K562 (cell line): ENCODE data around the gene MYO15B. TPM values are rescaled to one million over a fixed set of nuclear protein-coding genes. Genes with fewer than 3 reads are reported as not detected.

Source experiments
- ATAC-seq: fragments of 200-7000 bp; cut with Tn5 transposase; 3 replicates; pipeline ENCODE4 v1.9.1; 2020; ENCODE audit warnings: moderate library complexity
- BruUV-seq: library from RNA; stranded (reverse); fragments of 400-500 nt; replicated peaks from 2 replicates; lab custom pipeline; 2021; lab: Mats Ljungman, UMichigan
- CTCF ChIA-PET: fragments of 300-600 bp; formaldehyde crosslinking; extraction: SDS; loops from one replicate; lab custom pipeline; 2021; ENCODE audit warnings: low intra/inter-chr PET ratio; lab: Yijun Ruan, JAX
- POLR2A ChIA-PET: fragments of 300-600, 350-650 bp; sonication (Branson Sonifier 250); formaldehyde crosslinking; extraction: SDS; loops from one replicate; lab custom pipeline; 2021; ENCODE audit warnings: antibody characterized with exemption, inconsistent platforms; lab: Yijun Ruan, JAX
- DNase-seq, 4 experiments: peaks; one replicate each; pipeline versions ENCODE4 v3.0.0 to v3.0.0-alpha.2; 2011 to 2018; ENCODE audit warnings: low spot score in 3 of 4, mixed read lengths in 3 of 4; ENCODE audit errors: extremely low read depth in 1 of 4
- FAIRE-seq: peaks from 2 replicates; lab custom pipeline; 2011; peaks lifted over from hg19 to GRCh38; lab: Jason Lieb, UNC
- H2AFZ ChIP-seq: 2 replicates; pipeline ENCODE4 v1.6.0; 2011; ENCODE audit warnings: low read depth, low read length, control low read depth, inconsistent platforms
- H3K27ac ChIP-seq: fragments of 200-600 bp; 3 replicates; pipeline ENCODE4 v1.8.0; 2011; ENCODE audit warnings: low read depth, mild to moderate bottlenecking, control low read depth, inconsistent platforms, low read length, moderate library complexity, mixed read lengths; ENCODE audit errors: extremely low read depth
- H3K27me3 ChIP-seq, 2 experiments: fragments of 300-600 bp in 1 of 2; 2 replicates in 1 of 2; 3 replicates in 1 of 2; pipeline versions ENCODE4 v1.6.0 to v1.8.0; 2011; ENCODE audit warnings: inconsistent platforms in 2 of 2, low read length in 2 of 2, mild to moderate bottlenecking in 1 of 2, mixed read lengths in 1 of 2, moderate library complexity in 1 of 2; ENCODE audit not compliant: control insufficient read depth in 2 of 2, insufficient read depth in 2 of 2
- H3K36me3 ChIP-seq: fragments of 300-600 bp; 3 replicates; pipeline ENCODE4 v1.8.0; 2011; ENCODE audit warnings: mild to moderate bottlenecking, low read length, inconsistent platforms; ENCODE audit not compliant: control insufficient read depth, insufficient read depth
- H3K4me1 ChIP-seq, 2 experiments: fragments of 200-600 bp in 1 of 2; replicated peaks in 1 of 2; 2 replicates in 1 of 2; 3 replicates in 1 of 2; pipeline versions ENCODE4 v1.5.1 to v1.8.0; 2011; ENCODE audit warnings: inconsistent platforms in 2 of 2, low read length in 2 of 2, mild to moderate bottlenecking in 1 of 2, mixed read lengths in 1 of 2, moderate library complexity in 1 of 2; ENCODE audit not compliant: control insufficient read depth in 2 of 2, insufficient read depth in 2 of 2
- H3K4me2 ChIP-seq: 2 replicates; pipeline ENCODE4 v1.6.1; 2011; ENCODE audit warnings: low read length, control low read depth, inconsistent platforms, mixed read lengths; ENCODE audit not compliant: insufficient read depth
- H3K4me3 ChIP-seq: fragments of 200-600 bp; sonication (generic), shearing (Covaris generic); 2 replicates; pipeline ENCODE4 v1.5.1; 2016; ENCODE audit warnings: control low read depth, inconsistent platforms
- H3K79me2 ChIP-seq: fragments of 200-600 bp; 3 replicates; pipeline ENCODE4 v1.8.0; 2011; ENCODE audit warnings: low read length, inconsistent platforms; ENCODE audit not compliant: control insufficient read depth, insufficient read depth
- H3K9ac ChIP-seq, 2 experiments: 2 replicates each; pipeline versions ENCODE4 v1.6.0 to v1.6.1; 2011; ENCODE audit warnings: low read depth in 2 of 2, low read length in 2 of 2, control low read depth in 1 of 2, inconsistent platforms in 1 of 2, mild to moderate bottlenecking in 1 of 2, mixed read lengths in 1 of 2; ENCODE audit not compliant: insufficient read depth in 1 of 2
- H3K9me1 ChIP-seq: one replicate; pipeline ENCODE4 v1.6.0; 2011; ENCODE audit warnings: inconsistent platforms, mild to moderate bottlenecking, low read length, moderate library complexity; ENCODE audit not compliant: control insufficient read depth, insufficient read depth
- H3K9me3 ChIP-seq: replicated peaks from 2 replicates; pipeline ENCODE4 v1.5.1; 2011; ENCODE audit warnings: low read depth, low read length, inconsistent platforms; ENCODE audit not compliant: control insufficient read depth, insufficient read depth
- H4K20me1 ChIP-seq: replicated peaks from 2 replicates; pipeline ENCODE4 v1.6.1; 2011; ENCODE audit warnings: low read length, inconsistent platforms, mixed read lengths; ENCODE audit not compliant: control insufficient read depth, insufficient read depth
- CXXC5 ChIP-seq: fragments of 250-450 bp; sonication (Bioruptor Pico); IDR thresholded peaks from 2 replicates; pipeline ENCODE4 v1.8.0; 2022; ENCODE audit warnings: inconsistent platforms, mild to moderate bottlenecking, moderate library complexity
- MCM5 ChIP-seq: fragments of 450-650 bp; IDR thresholded peaks from 2 replicates; pipeline ENCODE4 v1.6.1; 2016; ENCODE audit warnings: low read depth
- PTTG1 ChIP-seq: fragments of 450-650 bp; IDR thresholded peaks from 2 replicates; pipeline ENCODE4 v1.6.1; 2016; ENCODE audit warnings: low read depth, mild to moderate bottlenecking, missing genetic modification characterization, missing compliant biosample characterization
- SUPT5H ChIP-seq: fragments of 450-650 bp; IDR thresholded peaks from 2 replicates; pipeline ENCODE4 v1.6.1; 2016
- ZBTB17 ChIP-seq: fragments of 450-650 bp; formaldehyde crosslinking; IDR thresholded peaks from 2 replicates; pipeline ENCODE4 v1.4.0; 2020; ENCODE audit warnings: mild to moderate bottlenecking
- ZNF3 ChIP-seq: fragments of 250-450 bp; sonication (Bioruptor Pico); IDR thresholded peaks from 2 replicates; pipeline ENCODE4 v1.5.0; 2021; ENCODE audit warnings: mild to moderate bottlenecking, moderate library complexity
- whole genome bisulfite sequencing: fragments of 100-300 bp; shearing (Covaris generic); methylation state at CpG from one replicate; pipeline ENCODE4 v1.1.6; 2016; ENCODE audit warnings: low coverage, mixed read lengths; ENCODE audit not compliant: insufficient coverage; ENCODE audit errors: missing lambda C conversion rate; 5-methylcytosine and 5-hydroxymethylcytosine counted together
- in situ Hi-C: fragments of 300-500 bp; cut with MboI; formaldehyde crosslinking; loops from 4 replicates; pipeline ENCODE4 v1.15.0; 2018; ENCODE audit warnings: inconsistent platforms, mixed read lengths
- intact Hi-C: fragments of 100-400 bp; cut with micrococcal nuclease; formaldehyde crosslinking; loops from 2 replicates; pipeline ENCODE4 v1.14.2; 2022
- polyA plus RNA-seq, 8 experiments: library from polyadenylated mRNA; depleted of rRNA in 4 of 8; stranded (reverse) in 5 of 8; unstranded in 3 of 8; fragments of >200 nt; fragmentation: Nextera tagmentation in 2 of 8; fragmentation: Illumina TruSeq in 1 of 8; extraction: Ambion mirVana in 2 of 8; extraction: Trizol in 1 of 8; gene quantifications; 2 replicates each; pipeline versions ENCODE4 v1.2.1 to v1.2.3, GENCODE V29; 2011 to 2014; ENCODE audit warnings: inconsistent platforms in 1 of 8, missing spikeins in 1 of 8
- total RNA-seq, 7 experiments: library from RNA; depleted of rRNA in 6 of 7; stranded (reverse); fragments of >200 nt in 6 of 7; fragmentation: Illumina TruSeq in 2 of 7; extraction: Trizol in 2 of 7; gene quantifications; 2 replicates each; pipeline versions ENCODE4 v1.2.1 to v1.2.3, GENCODE V29; 2011 to 2021; ENCODE audit warnings: low replicate concordance in 1 of 7
- TF ChIP-seq, protein P1 (sequence below): fragments of 450-650 bp; IDR thresholded peaks from 2 replicates; pipeline ENCODE4 v1.6.1; 2016; ENCODE audit warnings: mild to moderate bottlenecking
- TF ChIP-seq, protein P2 (sequence below): fragments of 450-650 bp; IDR thresholded peaks from 2 replicates; pipeline ENCODE4 v1.6.1; 2018; ENCODE audit warnings: mild to moderate bottlenecking, low read depth; ENCODE audit not compliant: partially characterized antibody
- TF ChIP-seq, protein P3 (sequence below): fragments of 450-650 bp; formaldehyde crosslinking; IDR thresholded peaks from 2 replicates; pipeline ENCODE4 v1.4.0; 2020; ENCODE audit warnings: mild to moderate bottlenecking, moderate library complexity
- TF ChIP-seq, protein P4 (sequence below): fragments of 450-650 bp; formaldehyde crosslinking; IDR thresholded peaks from 2 replicates; pipeline ENCODE4 v1.4.0; 2022; ENCODE audit warnings: missing genetic modification characterization

The MYO15B gene
- total and polyA plus RNA-seq, 9 of the 15 experiments (the other 6 are each of a cell fraction or from before 2014, with no cell fraction given): 0.05 to 3.1 (median 0.83) TPM; not detected in 2

DNA sequence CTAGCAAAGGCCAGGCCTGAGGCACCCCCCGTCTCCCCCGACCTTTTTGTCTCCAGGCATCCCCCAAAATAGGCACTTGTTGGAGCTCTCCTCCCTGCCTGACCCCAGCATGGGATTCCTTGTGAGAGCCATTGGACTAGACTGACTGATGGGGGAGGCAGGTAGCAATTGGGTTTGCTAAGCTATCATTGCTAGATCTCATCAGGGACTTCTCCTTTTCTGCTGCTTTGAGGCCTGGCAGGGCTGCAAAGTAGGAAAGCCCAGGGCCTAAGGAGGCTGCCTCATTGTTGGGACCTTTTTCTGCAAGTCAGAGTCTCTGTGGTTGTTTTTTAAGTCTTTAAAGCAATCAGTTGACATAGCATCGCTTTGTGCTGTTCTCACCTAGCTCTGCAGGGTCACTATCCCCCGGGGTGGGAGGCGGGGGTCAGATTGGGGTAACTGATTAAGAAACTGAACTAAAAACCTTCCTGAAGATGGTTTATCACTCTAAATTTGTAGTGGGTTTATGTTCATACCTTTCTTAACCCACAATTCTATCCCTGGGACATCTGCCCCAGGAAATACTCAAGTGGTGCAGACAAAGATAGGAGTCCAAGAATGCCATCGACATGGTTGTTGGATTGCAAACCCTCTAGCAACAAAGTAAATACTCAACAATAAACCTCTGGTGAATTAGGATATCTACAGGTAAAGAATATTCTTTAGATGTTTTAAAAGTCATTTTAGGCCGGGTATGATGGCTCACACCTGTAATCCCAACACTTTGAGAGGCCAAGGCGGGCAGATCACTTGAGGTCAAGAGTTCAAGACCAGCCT, 34.1 kb upstream of the MYO15B start (continued):
- no peak for TF ChIP-seq PTTG1 (tag)

DNA sequence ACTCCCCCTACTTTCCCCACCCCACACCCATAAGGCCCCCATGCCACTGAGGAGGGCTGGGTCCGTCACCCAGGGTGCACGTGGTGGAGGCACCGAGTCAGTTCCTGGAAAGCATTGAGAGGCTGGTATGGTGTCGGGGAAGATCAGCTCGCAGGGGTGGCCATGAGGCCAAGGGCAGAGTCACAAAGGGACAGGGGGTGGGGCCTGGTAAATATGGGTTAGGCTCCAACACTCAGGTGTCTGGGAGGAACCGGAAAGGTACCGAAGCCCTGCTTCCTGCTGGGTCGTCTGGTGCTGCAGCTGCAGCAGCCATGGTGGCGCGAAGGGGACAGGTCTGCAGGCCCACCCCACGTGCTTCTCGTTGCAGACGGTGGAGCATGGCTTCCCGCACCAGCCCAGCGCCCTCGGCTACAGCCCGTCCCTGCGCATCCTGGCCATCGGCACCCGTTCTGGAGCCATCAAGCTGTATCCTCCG, 31.9 kb upstream of the MYO15B start:
- Histone ChIP-seq H3K4me1 (peaks cover 20 to 53% of the 10 kb centered on the region in 2 experiments), H3K27ac (no peak overlapping the region), H3K9ac (peak overlapping the region in 1 of 2 experiments; percentile 68; a peak in 1 of 4 replicates), H3K36me3 (no peaks in the 10 kb centered on the region), H3K9me1 (peaks cover 3% of the 10 kb centered on the region), H2AFZ (no peak overlapping the region), H3K4me2 (no peak overlapping the region), H3K9me3 (no peaks in the 10 kb centered on the region), H3K4me3 (no peak overlapping the region), H3K27me3 (no peaks in the 10 kb centered on the region), H4K20me1 (no peaks in the 10 kb centered on the region), H3K79me2 (no peaks in the 10 kb centered on the region)
- no peak for FAIRE-seq
- no TSS peak for BruUV-seq
- no peak for ATAC-seq
- 90% methylated on average over 18 of the region's 21 CpGs for WGBS
- ChIA-PET POLR2A (no interaction called here), CTCF (no interaction called here)
- DNase-seq: no peak
- intact Hi-C loops: no loop called here
- in situ Hi-C loops: no loop called here
- TF ChIP-seq SUPT5H (no peak), CXXC5 (CRISPR knock-in tag) (no peak), MCM5 (no peak), ZNF3 (CRISPR knock-in tag) (no peak), ZBTB17 (CRISPR knock-in tag) (no peak)
- TF ChIP-seq, protein P1, sequence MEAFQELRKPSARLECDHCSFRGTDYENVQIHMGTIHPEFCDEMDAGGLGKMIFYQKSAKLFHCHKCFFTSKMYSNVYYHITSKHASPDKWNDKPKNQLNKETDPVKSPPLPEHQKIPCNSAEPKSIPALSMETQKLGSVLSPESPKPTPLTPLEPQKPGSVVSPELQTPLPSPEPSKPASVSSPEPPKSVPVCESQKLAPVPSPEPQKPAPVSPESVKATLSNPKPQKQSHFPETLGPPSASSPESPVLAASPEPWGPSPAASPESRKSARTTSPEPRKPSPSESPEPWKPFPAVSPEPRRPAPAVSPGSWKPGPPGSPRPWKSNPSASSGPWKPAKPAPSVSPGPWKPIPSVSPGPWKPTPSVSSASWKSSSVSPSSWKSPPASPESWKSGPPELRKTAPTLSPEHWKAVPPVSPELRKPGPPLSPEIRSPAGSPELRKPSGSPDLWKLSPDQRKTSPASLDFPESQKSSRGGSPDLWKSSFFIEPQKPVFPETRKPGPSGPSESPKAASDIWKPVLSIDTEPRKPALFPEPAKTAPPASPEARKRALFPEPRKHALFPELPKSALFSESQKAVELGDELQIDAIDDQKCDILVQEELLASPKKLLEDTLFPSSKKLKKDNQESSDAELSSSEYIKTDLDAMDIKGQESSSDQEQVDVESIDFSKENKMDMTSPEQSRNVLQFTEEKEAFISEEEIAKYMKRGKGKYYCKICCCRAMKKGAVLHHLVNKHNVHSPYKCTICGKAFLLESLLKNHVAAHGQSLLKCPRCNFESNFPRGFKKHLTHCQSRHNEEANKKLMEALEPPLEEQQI: no peak
- TF ChIP-seq, protein P2, sequence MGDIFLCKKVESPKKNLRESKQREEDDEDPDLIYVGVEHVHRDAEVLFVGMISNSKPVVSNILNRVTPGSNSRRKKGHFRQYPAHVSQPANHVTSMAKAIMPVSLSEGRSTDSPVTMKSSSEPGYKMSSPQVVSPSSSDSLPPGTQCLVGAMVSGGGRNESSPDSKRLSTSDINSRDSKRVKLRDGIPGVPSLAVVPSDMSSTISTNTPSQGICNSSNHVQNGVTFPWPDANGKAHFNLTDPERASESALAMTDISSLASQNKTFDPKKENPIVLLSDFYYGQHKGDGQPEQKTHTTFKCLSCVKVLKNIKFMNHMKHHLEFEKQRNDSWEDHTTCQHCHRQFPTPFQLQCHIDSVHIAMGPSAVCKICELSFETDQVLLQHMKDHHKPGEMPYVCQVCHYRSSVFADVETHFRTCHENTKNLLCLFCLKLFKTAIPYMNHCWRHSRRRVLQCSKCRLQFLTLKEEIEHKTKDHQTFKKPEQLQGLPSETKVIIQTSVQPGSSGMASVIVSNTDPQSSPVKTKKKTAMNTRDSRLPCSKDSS: no peak
- TF ChIP-seq, protein P3, sequence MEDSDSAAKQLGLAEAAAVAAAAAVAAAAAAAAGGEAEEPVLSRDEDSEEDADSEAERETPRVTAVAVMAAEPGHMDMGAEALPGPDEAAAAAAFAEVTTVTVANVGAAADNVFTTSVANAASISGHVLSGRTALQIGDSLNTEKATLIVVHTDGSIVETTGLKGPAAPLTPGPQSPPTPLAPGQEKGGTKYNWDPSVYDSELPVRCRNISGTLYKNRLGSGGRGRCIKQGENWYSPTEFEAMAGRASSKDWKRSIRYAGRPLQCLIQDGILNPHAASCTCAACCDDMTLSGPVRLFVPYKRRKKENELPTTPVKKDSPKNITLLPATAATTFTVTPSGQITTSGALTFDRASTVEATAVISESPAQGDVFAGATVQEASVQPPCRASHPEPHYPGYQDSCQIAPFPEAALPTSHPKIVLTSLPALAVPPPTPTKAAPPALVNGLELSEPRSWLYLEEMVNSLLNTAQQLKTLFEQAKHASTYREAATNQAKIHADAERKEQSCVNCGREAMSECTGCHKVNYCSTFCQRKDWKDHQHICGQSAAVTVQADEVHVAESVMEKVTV (CRISPR knock-in tag): no peak
- TF ChIP-seq, protein P4, sequence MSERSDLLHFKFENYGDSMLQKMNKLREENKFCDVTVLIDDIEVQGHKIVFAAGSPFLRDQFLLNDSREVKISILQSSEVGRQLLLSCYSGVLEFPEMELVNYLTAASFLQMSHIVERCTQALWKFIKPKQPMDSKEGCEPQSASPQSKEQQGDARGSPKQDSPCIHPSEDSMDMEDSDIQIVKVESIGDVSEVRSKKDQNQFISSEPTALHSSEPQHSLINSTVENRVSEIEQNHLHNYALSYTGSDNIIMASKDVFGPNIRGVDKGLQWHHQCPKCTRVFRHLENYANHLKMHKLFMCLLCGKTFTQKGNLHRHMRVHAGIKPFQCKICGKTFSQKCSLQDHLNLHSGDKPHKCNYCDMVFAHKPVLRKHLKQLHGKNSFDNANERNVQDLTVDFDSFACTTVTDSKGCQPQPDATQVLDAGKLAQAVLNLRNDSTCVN (CRISPR knock-in tag): no peak
